ENCODE measurements around the gene IRGM.
"Not testable (repeated sequence)": the region's sequence is repeated elsewhere in the genome, so short reads cannot be mapped to it uniquely, and the experiment has no call there.

Gene IRGM

GRCh38 chr5:150846308-150846653 lies at the start of gene IRGM:
Gene IRGM, plus strand, starts transcription at chr5:150846521. Its CDS starts 1,603 bp downstream, at chr5:150848124.
- not testable (repeated sequence) for DNase-seq (ENCODE audit: low read depth in 2 of 2)

- no peak for DNase-seq (ENCODE audit: low read depth in 2 of 2)
Measured at GRCh38 chr5:150797384-150797783, 48.9 kb upstream of the IRGM start.

GRCh38 chr5:150801117-150801927 lies 45.0 kb upstream of the IRGM start:
- DNase-seq (ENCODE audit: low read depth in 2 of 2) = no peak

- no peak for DNase-seq (ENCODE audit: low read depth in 2 of 2)
Measured at GRCh38 chr5:150804388-150804787, 41.9 kb upstream of the IRGM start.

- DNase-seq (ENCODE audit: low read depth in 2 of 2) = no peak
Measured at GRCh38 chr5:150809363-150809762, 37.0 kb upstream of the IRGM start.

DNA sequence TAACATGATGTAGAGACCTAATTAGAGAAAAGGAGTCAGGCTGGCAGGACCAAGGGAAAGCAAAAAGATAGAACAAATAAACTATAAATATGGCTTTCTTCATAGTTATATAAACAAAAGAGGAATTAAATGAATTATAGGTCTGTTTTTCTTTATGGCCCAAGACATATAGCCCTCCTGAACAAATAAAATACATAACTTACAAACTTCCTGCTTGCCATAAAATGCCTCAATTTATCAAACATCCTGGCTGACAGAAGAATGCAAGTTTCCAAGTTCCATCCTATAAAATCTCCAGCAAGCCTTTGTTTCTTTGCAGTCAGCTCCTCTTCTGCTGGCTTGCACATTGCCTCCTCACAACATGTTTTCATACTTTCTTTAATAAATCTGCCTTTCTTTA lies 31.3 kb upstream of the IRGM start:
- DNase-seq (ENCODE audit: low read depth in 2 of 2) = no peak

DNA sequence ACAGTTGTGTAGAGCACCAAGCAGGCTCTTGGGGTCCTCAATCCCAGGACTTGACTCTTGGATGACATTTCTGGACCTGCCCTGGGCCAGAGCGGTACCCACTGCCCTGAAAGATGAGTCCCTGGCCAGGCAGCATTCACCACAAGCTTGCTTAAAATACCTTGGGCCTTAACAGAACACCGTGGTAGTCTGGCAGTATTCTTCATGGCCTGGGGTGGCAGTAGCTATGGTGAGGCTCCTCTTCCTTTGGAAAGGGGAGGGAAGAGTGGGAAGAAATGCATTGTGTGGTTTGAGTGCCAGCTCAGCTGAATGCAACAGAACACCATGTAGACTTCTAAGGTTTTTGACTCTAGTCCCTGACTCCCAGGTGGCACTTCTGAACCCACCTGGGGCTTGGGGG lies 29.4 kb upstream of the IRGM start:
- DNase-seq (ENCODE audit: low read depth in 2 of 2) = no peak

GRCh38 chr5:150829744-150830143 lies 16.6 kb upstream of the IRGM start:
- DNase-seq (ENCODE audit: low read depth in 2 of 2) = no peak

DNA sequence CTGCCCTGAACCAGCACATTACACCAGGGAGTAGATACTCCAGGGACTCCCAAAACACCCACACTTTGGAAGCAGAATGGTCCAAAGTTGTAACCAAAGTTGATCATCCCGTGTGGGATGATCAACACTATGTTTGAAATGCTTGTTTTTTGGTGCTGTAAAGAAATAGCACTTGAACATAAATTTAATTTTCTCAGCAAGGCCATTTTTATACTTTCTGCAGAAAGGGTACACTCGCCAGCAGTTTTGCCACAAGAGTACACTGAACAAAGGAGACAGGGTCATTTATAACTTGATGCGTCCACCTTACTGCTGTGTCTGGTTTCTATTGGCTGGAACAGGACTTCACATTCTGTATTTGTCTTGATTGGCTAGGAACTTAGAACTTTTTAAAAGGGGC lies 14.5 kb upstream of the IRGM start:
- DNase-seq (ENCODE audit: low read depth in 2 of 2) = not testable (repeated sequence)

DNA sequence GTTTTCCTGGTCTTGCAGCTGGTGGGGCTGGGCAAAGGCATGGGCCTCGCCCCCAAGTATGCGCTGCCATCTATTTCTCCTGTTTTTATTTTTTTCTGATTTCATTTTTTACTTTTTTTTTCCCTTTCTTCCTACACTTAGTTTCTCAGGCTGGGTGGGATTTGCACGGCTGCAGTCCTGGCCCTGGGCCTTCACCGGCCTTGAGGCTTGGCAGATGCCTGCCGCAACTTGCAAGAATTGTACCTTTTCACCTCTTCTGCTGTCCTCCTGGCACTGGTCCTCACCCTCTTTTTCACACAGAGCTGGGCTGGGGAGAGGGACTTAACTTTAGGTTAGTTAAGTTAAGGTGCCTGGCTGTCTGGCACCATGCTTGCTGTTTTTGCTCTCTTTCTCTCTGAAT lies 10.3 kb upstream of the IRGM start:
- DNase-seq (ENCODE audit: low read depth in 2 of 2) = no peak

DNA sequence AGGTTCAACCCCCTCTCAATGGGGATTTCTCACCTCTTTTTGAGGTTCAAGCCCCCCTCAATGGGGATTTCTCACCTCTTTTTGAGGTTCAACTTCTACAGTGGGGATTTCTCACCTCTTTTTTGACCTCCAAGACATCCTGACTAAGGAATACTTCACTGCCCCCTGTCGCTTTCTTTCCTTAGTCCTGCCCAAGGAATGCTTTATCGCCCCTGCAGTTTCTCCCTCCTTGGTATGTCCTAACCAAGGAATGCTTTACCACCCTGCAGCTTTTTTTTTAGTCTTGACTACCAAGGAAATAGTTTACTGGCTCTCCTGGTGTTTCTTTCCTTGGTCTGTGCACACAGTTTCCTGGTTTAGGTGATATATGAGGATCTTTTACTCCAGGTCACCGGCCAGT lies 9.6 kb upstream of the IRGM start:
- no peak for DNase-seq (ENCODE audit: low read depth in 2 of 2)

- DNase-seq (ENCODE audit: low read depth in 2 of 2) = not testable (repeated sequence)
Measured at GRCh38 chr5:150845185-150845859, 999 bp upstream of the IRGM start.

- DNase-seq (ENCODE audit: low read depth in 2 of 2) = peak in 1 of 2 donors; percentile 17
Measured at GRCh38 chr5:150846654-150847333, 473 bp downstream of the IRGM start.

- no peak for DNase-seq (ENCODE audit: low read depth in 2 of 2)
Measured at GRCh38 chr5:150847334-150847695, 994 bp downstream of the IRGM start.

DNA sequence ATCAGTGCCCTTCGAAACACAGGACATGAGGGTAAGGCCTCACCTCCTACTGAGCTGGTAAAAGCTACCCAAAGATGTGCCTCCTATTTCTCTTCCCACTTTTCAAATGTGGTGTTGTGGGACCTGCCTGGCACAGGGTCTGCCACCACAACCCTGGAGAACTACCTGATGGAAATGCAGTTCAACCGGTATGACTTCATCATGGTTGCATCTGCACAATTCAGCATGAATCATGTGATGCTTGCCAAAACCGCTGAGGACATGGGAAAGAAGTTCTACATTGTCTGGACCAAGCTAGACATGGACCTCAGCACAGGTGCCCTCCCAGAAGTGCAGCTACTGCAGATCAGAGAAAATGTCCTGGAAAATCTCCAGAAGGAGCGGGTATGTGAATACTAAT lies 1.9 kb downstream of the IRGM start:
- DNase-seq (ENCODE audit: low read depth in 2 of 2) = no peak

DNA sequence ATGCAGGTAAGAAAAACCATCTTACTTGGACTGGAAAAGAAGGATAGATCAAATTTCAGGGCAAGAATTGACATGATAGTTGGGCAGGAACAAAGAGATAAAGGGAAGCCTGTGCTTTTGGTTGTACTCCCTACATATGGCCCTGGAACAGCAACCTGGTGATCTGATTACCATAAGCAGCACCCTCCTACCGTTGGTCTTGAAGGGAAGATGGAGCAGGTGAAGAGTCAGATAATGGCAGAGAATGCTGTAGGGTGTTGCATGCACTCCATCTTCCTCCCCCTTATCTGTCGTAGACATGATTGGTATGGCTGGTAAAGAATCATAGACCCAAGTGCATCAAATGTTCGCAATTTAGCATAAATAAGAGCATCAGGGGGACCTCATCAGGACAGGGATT lies 4.7 kb downstream of the IRGM start:
- no peak for DNase-seq (ENCODE audit: low read depth in 2 of 2)

DNA sequence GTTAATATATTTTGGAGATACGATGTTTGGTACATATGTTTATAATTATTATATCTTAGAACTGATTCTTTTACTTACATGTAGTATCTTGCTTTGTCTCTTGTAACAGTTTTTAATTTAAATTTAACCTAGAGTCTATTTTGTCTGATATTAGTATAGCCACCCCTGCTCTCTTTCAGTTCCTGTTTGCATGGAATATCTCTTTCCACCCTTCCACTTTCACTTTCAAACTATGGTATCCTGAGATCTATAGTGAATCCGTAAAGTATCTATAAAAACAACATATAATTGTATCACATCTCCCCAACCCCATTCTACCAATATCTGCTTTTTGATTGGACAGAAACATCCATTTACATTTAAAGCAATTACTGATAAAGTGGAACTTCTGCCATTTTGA lies 7.2 kb downstream of the IRGM start:
- DNase-seq (ENCODE audit: low read depth in 2 of 2) = no peak

DNA sequence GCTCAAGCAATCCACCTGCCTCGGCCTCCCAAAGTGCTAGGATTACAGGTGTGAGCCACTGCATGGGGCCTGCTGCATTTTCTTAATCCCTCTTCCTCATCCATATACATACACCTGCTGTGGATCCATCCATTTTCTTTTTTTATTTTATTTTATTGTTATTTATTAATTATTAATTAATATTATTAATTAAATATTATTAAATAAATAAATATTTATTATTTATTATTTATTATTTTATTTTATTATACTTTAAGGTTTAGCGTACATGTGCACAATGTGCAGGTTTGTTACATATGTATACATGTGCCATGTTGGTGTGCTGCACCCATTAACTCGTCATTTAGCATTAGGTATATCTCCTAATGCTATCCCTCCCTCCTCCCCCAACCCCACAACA lies 10.4 kb downstream of the IRGM start:
- DNase-seq (ENCODE audit: low read depth in 2 of 2) = not testable (repeated sequence)

GRCh38 chr5:150860246-150860821 lies 14.0 kb downstream of the IRGM start:
- no peak for DNase-seq (ENCODE audit: low read depth in 2 of 2)

DNA sequence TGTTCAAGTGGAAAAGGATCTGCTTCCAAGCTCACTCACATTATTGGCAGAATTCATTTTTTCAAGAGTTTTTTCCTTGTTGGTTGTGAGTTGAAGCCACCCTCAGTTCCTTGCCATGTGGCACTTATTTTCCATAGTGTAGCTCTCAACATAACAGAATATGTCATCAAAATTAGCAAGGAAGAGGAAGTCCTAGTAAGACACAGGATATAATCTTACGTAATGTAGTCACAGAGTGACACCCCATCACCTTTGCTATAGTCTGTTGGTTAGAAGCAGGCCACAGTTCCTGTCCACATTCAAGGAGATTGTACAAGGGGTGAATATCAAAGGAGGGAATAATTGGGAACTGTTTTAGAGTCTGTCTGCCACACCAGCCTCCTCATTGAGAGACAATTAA lies 15.7 kb downstream of the IRGM start:
- no peak for DNase-seq (ENCODE audit: low read depth in 2 of 2)

DNA sequence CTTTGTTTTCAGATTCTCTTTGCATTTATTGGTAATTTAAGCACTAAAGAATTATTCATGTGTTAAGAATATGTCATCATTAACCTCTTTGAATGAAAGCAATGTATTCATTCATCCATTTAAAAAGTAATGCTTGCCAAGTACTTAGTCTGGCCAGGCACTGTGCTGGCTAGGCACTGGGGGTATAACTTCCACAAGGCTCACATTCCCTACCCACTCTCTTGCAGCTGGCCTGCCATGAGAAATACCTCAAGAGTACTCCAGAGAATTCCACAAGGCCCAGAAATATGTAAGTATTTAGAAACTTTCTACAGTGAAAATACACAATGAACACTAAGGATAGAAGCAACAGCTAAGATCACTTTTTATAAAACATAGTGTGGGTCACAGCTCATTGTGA lies 33.0 kb downstream of the IRGM start:
- DNase-seq (ENCODE audit: low read depth in 2 of 2) = no peak
